ENCODE results near the gene FDX1.

FDX1 gene

GRCh38 chr11:110431051-110431672, 1.4 kb downstream of the FDX1 start:
- Histone ChIP-seq H3K9ac (ENCODE audit: low read depth, low read length, poor library complexity) (no peak overlapping the region), H3K14ac (ENCODE audit: low read length) (no peak overlapping the region), H4K91ac (ENCODE audit: low read depth, low read length, poor library complexity) (no peak overlapping the region), H3K4ac (ENCODE audit: low read length) (no peak overlapping the region), H3K4me3 (ENCODE audit: low read length in 2 of 2) (peak overlapping the region in 1 of 2 donors; percentile 97), H3K79me1 (ENCODE audit: low read depth, low read length) (peaks cover 9% of the 10 kb centered on the region), H2AK5ac (ENCODE audit: low read depth, low read length) (no peak overlapping the region), H4K8ac (ENCODE audit: low read depth, low read length) (no peak overlapping the region), H3K27ac (replicated peaks; ENCODE audit: low read length) (no peak overlapping the region), H3K4me1 (ENCODE audit: control insufficient read depth in 2 of 2, insufficient read depth in 1 of 2, low read depth in 1 of 2, low read length in 2 of 2) (peaks cover 6 to 10% of the 10 kb centered on the region in 2 donors), H3K36me3 (replicated peaks in 1 of 2; ENCODE audit: control insufficient read depth in 2 of 2, insufficient read depth in 2 of 2, low read length in 2 of 2) (peaks cover 0 to 2% of the 10 kb centered on the region in 2 donors), H2AFZ (ENCODE audit: low read length) (peak overlapping the region; percentile 88), H2BK120ac (ENCODE audit: low read depth, low read length) (no peak overlapping the region), H3K4me2 (ENCODE audit: insufficient read depth, low read length, poor library complexity, severe bottlenecking) (peak overlapping the region; percentile 87), H3K23ac (ENCODE audit: low read depth, low read length, poor library complexity) (no peak overlapping the region), H2BK15ac (ENCODE audit: low read length) (no peak overlapping the region), H3K18ac (ENCODE audit: low read length) (no peak overlapping the region), H2BK12ac (ENCODE audit: low read length) (no peak overlapping the region), H3K27me3 (ENCODE audit: control insufficient read depth in 3 of 3, insufficient read depth in 3 of 3, low read depth in 1 of 3, low read length in 3 of 3) (no peaks in the 10 kb centered on the region), H2BK5ac (ENCODE audit: low read length) (no peak overlapping the region), H3K9me3 (replicated peaks in 1 of 2; ENCODE audit: control insufficient read depth in 2 of 2, insufficient read depth in 1 of 2, low read depth in 1 of 2, low read length in 2 of 2) (no peaks in the 10 kb centered on the region)
- no CpG with 5 or more reads among the region's 7 CpGs for WGBS, 2 donors (ENCODE audit: extremely low coverage in 2 of 2, insufficient read length in 2 of 2, insufficient replicate concordance in 1 of 2)
- no peak for DNase-seq (ENCODE audit: low spot score)

- Histone ChIP-seq H2AFZ (ENCODE audit: low read length) (no peak overlapping the region), H3K9ac (ENCODE audit: low read depth, low read length, poor library complexity) (no peak overlapping the region), H3K4ac (ENCODE audit: low read length) (no peak overlapping the region), H3K4me3 (ENCODE audit: low read length in 2 of 2) (peak overlapping the region in 1 of 2 donors; percentile 97), H2BK120ac (ENCODE audit: low read depth, low read length) (no peak overlapping the region), H2BK12ac (ENCODE audit: low read length) (no peak overlapping the region), H3K14ac (ENCODE audit: low read length) (no peak overlapping the region), H2BK5ac (ENCODE audit: low read length) (no peak overlapping the region), H4K91ac (ENCODE audit: low read depth, low read length, poor library complexity) (no peak overlapping the region), H3K27ac (replicated peaks; ENCODE audit: low read length) (no peak overlapping the region), H3K4me2 (ENCODE audit: insufficient read depth, low read length, poor library complexity, severe bottlenecking) (no peak overlapping the region), H3K18ac (ENCODE audit: low read length) (no peak overlapping the region), H3K4me1 (ENCODE audit: control insufficient read depth in 2 of 2, insufficient read depth in 1 of 2, low read depth in 1 of 2, low read length in 2 of 2) (peaks cover 6 to 10% of the 10 kb centered on the region in 2 donors), H2AK5ac (ENCODE audit: low read depth, low read length) (no peak overlapping the region), H3K79me1 (ENCODE audit: low read depth, low read length) (peaks cover 9% of the 10 kb centered on the region), H4K8ac (ENCODE audit: low read depth, low read length) (no peak overlapping the region), H2BK15ac (ENCODE audit: low read length) (no peak overlapping the region), H3K27me3 (ENCODE audit: control insufficient read depth in 3 of 3, insufficient read depth in 3 of 3, low read depth in 1 of 3, low read length in 3 of 3) (no peaks in the 10 kb centered on the region), H3K9me3 (replicated peaks in 1 of 2; ENCODE audit: control insufficient read depth in 2 of 2, insufficient read depth in 1 of 2, low read depth in 1 of 2, low read length in 2 of 2) (no peaks in the 10 kb centered on the region), H3K23ac (ENCODE audit: low read depth, low read length, poor library complexity) (no peak overlapping the region), H3K36me3 (replicated peaks in 1 of 2; ENCODE audit: control insufficient read depth in 2 of 2, insufficient read depth in 2 of 2, low read length in 2 of 2) (peaks cover 0 to 7% of the 10 kb centered on the region in 2 donors)
- no peak for DNase-seq (ENCODE audit: low spot score)
- no CpG with 5 or more reads among the region's 4 CpGs for WGBS, 2 donors (ENCODE audit: extremely low coverage in 2 of 2, insufficient read length in 2 of 2, insufficient replicate concordance in 1 of 2)
These were observed 1.9 kb downstream of the FDX1 start for GRCh38 chr11:110431674-110432073.

GRCh38 chr11:110432713-110433392, 3.1 kb downstream of the FDX1 start:
- Histone ChIP-seq H3K18ac (ENCODE audit: low read length) (no peak overlapping the region), H3K4me2 (ENCODE audit: insufficient read depth, low read length, poor library complexity, severe bottlenecking) (no peak overlapping the region), H3K36me3 (replicated peaks in 1 of 2; ENCODE audit: control insufficient read depth in 2 of 2, insufficient read depth in 2 of 2, low read length in 2 of 2) (peaks cover 0 to 18% of the 10 kb centered on the region in 2 donors), H3K4ac (ENCODE audit: low read length) (no peak overlapping the region), H3K27me3 (ENCODE audit: control insufficient read depth in 3 of 3, insufficient read depth in 3 of 3, low read depth in 1 of 3, low read length in 3 of 3) (no peaks in the 10 kb centered on the region), H2BK12ac (ENCODE audit: low read length) (no peak overlapping the region), H2BK5ac (ENCODE audit: low read length) (no peak overlapping the region), H3K9ac (ENCODE audit: low read depth, low read length, poor library complexity) (no peak overlapping the region), H3K23ac (ENCODE audit: low read depth, low read length, poor library complexity) (no peak overlapping the region), H2BK120ac (ENCODE audit: low read depth, low read length) (no peak overlapping the region), H4K8ac (ENCODE audit: low read depth, low read length) (no peak overlapping the region), H3K4me3 (ENCODE audit: low read length in 2 of 2) (no peak overlapping the region), H3K79me1 (ENCODE audit: low read depth, low read length) (peaks cover 11% of the 10 kb centered on the region), H2BK15ac (ENCODE audit: low read length) (no peak overlapping the region), H4K91ac (ENCODE audit: low read depth, low read length, poor library complexity) (no peak overlapping the region), H2AFZ (ENCODE audit: low read length) (no peak overlapping the region), H3K14ac (ENCODE audit: low read length) (no peak overlapping the region), H3K9me3 (replicated peaks in 1 of 2; ENCODE audit: control insufficient read depth in 2 of 2, insufficient read depth in 1 of 2, low read depth in 1 of 2, low read length in 2 of 2) (no peaks in the 10 kb centered on the region), H3K27ac (replicated peaks; ENCODE audit: low read length) (no peak overlapping the region), H3K4me1 (ENCODE audit: control insufficient read depth in 2 of 2, insufficient read depth in 1 of 2, low read depth in 1 of 2, low read length in 2 of 2) (peaks cover 6 to 10% of the 10 kb centered on the region in 2 donors), H2AK5ac (ENCODE audit: low read depth, low read length) (no peak overlapping the region)
- no CpG with 5 or more reads among the region's 7 CpGs for WGBS, 2 donors (ENCODE audit: extremely low coverage in 2 of 2, insufficient read length in 2 of 2, insufficient replicate concordance in 1 of 2)
- DNase-seq (ENCODE audit: low spot score), result no peak

Data from neuronal stem cell (in vitro differentiated cells).